Measurements from ENCODE around the gene NT5DC1. TPM values are rescaled to one million over a fixed set of nuclear protein-coding genes. Genes with fewer than 3 reads are reported as not detected.

The NT5DC1 gene
- polyA plus RNA-seq, 3 donors: 18.2 to 39.0 (median 28.3) TPM

GRCh38 chr6:116221067-116221466, 120.4 kb downstream of the NT5DC1 start:
- H3K27ac ChIP-seq (ENCODE audit: low read depth in 1 of 2, low read length in 2 of 2): no peak overlapping the region
- no peak for DNase-seq
- H3K4me3 Mint-ChIP-seq: no peak overlapping the region
- H2AFZ ChIP-seq (ENCODE audit: insufficient read depth, low read depth, low read length, poor library complexity, severe bottlenecking): no peak overlapping the region
- no peaks in the 10 kb centered on the region for H3K4me1 Mint-ChIP-seq
- H3K36me3 Mint-ChIP-seq: peaks cover 4 to 23% of the 10 kb centered on the region in 2 donors
- no peaks in the 10 kb centered on the region for H3K4me1 ChIP-seq (ENCODE audit: control insufficient read depth in 1 of 2, insufficient read depth in 2 of 2, low read length in 2 of 2)
- H3K79me2 ChIP-seq (ENCODE audit: insufficient read depth, low read length): no peaks in the 10 kb centered on the region
- H3K9me3 ChIP-seq (replicated peaks in 1 of 2; ENCODE audit: control insufficient read depth in 1 of 2, insufficient read depth in 1 of 2, low read length in 2 of 2): no peaks in the 10 kb centered on the region
- H3K9ac ChIP-seq (ENCODE audit: insufficient read depth, low read length, poor library complexity, severe bottlenecking): no peak overlapping the region
- no peak overlapping the region for H3K4me2 ChIP-seq (replicated peaks; ENCODE audit: extremely low read depth, low read length, poor library complexity, severe bottlenecking)
- peaks cover 0 to 7% of the 10 kb centered on the region in 2 donors for H3K36me3 ChIP-seq (replicated peaks in 1 of 2; ENCODE audit: control insufficient read depth in 1 of 2, insufficient read depth in 2 of 2, low read length in 2 of 2)
- H3K4me3 ChIP-seq (replicated peaks in 1 of 3; ENCODE audit: low read depth in 2 of 3, low read length in 3 of 3): no peak overlapping the region
- H3K27me3 ChIP-seq (ENCODE audit: control insufficient read depth in 2 of 2, insufficient read depth in 2 of 2, low read length in 2 of 2): no peaks in the 10 kb centered on the region
- no peaks in the 10 kb centered on the region for H3K27me3 Mint-ChIP-seq (ENCODE audit: low read depth in 3 of 3)
- H3K9me3 Mint-ChIP-seq: no peaks in the 10 kb centered on the region
- 100% methylated on average over 1 of the region's 3 CpGs for WGBS (ENCODE audit: insufficient coverage)
- no peaks in the 10 kb centered on the region for H4K20me1 ChIP-seq (ENCODE audit: insufficient read depth, low read length)
- no peak for TF ChIP-seq CTCF (IDR thresholded peaks at IDR 0.05)
- intact Hi-C loops (cut with micrococcal nuclease): no loop called here
- no peak overlapping the region for H3K27ac Mint-ChIP-seq

GRCh38 chr6:116221911-116222310, 121.3 kb downstream of the NT5DC1 start:
- intact Hi-C loops (cut with micrococcal nuclease): no loop called here
- Histone ChIP-seq H3K36me3 (replicated peaks in 1 of 2; ENCODE audit: control insufficient read depth in 1 of 2, insufficient read depth in 2 of 2, low read length in 2 of 2) (peaks cover 0 to 7% of the 10 kb centered on the region in 2 donors), H4K20me1 (ENCODE audit: insufficient read depth, low read length) (no peaks in the 10 kb centered on the region), H3K4me2 (replicated peaks; ENCODE audit: extremely low read depth, low read length, poor library complexity, severe bottlenecking) (no peak overlapping the region), H3K4me1 (ENCODE audit: control insufficient read depth in 1 of 2, insufficient read depth in 2 of 2, low read length in 2 of 2) (no peaks in the 10 kb centered on the region), H3K9ac (ENCODE audit: insufficient read depth, low read length, poor library complexity, severe bottlenecking) (no peak overlapping the region), H3K4me3 (replicated peaks in 1 of 3; ENCODE audit: low read depth in 2 of 3, low read length in 3 of 3) (no peak overlapping the region), H3K79me2 (ENCODE audit: insufficient read depth, low read length) (no peaks in the 10 kb centered on the region), H3K9me3 (replicated peaks in 1 of 2; ENCODE audit: control insufficient read depth in 1 of 2, insufficient read depth in 1 of 2, low read length in 2 of 2) (no peaks in the 10 kb centered on the region), H3K27ac (ENCODE audit: low read depth in 1 of 2, low read length in 2 of 2) (no peak overlapping the region), H3K27me3 (ENCODE audit: control insufficient read depth in 2 of 2, insufficient read depth in 2 of 2, low read length in 2 of 2) (no peaks in the 10 kb centered on the region), H2AFZ (ENCODE audit: insufficient read depth, low read depth, low read length, poor library complexity, severe bottlenecking) (no peak overlapping the region)
- no peaks in the 10 kb centered on the region for H3K9me3 Mint-ChIP-seq
- H3K4me3 Mint-ChIP-seq: no peak overlapping the region
- no peak for TF ChIP-seq CTCF (IDR thresholded peaks at IDR 0.05)
- H3K27me3 Mint-ChIP-seq (ENCODE audit: low read depth in 3 of 3): no peaks in the 10 kb centered on the region
- WGBS (ENCODE audit: insufficient coverage): 100% methylated on average over 1 of the region's 2 CpGs
- H3K4me1 Mint-ChIP-seq: no peaks in the 10 kb centered on the region
- no peak overlapping the region for H3K27ac Mint-ChIP-seq
- H3K36me3 Mint-ChIP-seq: peaks cover 4 to 23% of the 10 kb centered on the region in 2 donors
- no peak for DNase-seq
